Esophagus muscularis mucosa (tissue), 4 donors: ENCODE measurements around the gene CMTM2. TPM values are rescaled to one million over a fixed set of nuclear protein-coding genes. Genes with fewer than 3 reads are reported as not detected.

Source experiments
- DNase-seq: peaks from one replicate; pipeline ENCODE4 v3.0.0-alpha.2; 2017; ENCODE audit errors: extremely low spot score
- H3K27ac ChIP-seq, 4 donors: fragments of 200-600 bp; sonication (generic); replicated peaks in 1 of 4; 1 replicate in 3 of 4; 2 replicates in 1 of 4; pipeline ENCODE4 v1.5.1; 2016 to 2019; ENCODE audit warnings: mild to moderate bottlenecking in 1 of 4
- H3K27me3 ChIP-seq, 4 donors: fragments of 200-600 bp; sonication (generic); one replicate each; pipeline versions ENCODE4 v1.5.1 to v1.6.0; 2016 to 2019
- H3K36me3 ChIP-seq, 4 donors: fragments of 200-600 bp; sonication (generic); one replicate each; pipeline ENCODE4 v1.5.1; 2016 to 2019
- H3K4me1 ChIP-seq, 4 donors: fragments of 200-600 bp; sonication (generic); one replicate each; pipeline ENCODE4 v1.5.1; 2016 to 2019
- H3K4me3 ChIP-seq, 4 donors: fragments of 200-600 bp; sonication (generic); 1 replicate in 2 of 4; 2 replicates in 2 of 4; pipeline ENCODE4 v1.5.1; 2016 to 2019; ENCODE audit warnings: mild to moderate bottlenecking in 4 of 4, moderate library complexity in 1 of 4
- H3K9me3 ChIP-seq, 4 donors: fragments of 200-600 bp; sonication (generic); 1 replicate in 3 of 4; 2 replicates in 1 of 4; pipeline ENCODE4 v1.5.1; 2016 to 2019
- EP300 ChIP-seq: sonication (generic); formaldehyde crosslinking; IDR thresholded peaks from one replicate; pipeline ENCODE4 v1.6.1; 2017; ENCODE audit warnings: antibody characterized with exemption
- POLR2A ChIP-seq: fragments of 450-650 bp; IDR thresholded peaks from one replicate; pipeline ENCODE4 v1.6.1; 2017; ENCODE audit warnings: antibody characterized with exemption, moderate library complexity, mild to moderate bottlenecking, low read depth
- POLR2AphosphoS5 ChIP-seq, 2 donors: sonication (generic); formaldehyde crosslinking; IDR thresholded peaks; one replicate each; pipeline ENCODE4 v1.6.1; 2017; ENCODE audit warnings: antibody characterized with exemption in 2 of 2
- WGBS: methylation state at CpG from one replicate; pipeline ENCODE4 v1.1.5; 2018; 5-methylcytosine and 5-hydroxymethylcytosine counted together
- intact Hi-C: fragments of 100-400 bp; cut with DNase I; formaldehyde crosslinking; loops from one replicate; pipeline ENCODE4 v1.15.1; 2023
- total RNA-seq, 4 donors: library from RNA; depleted of rRNA; stranded (reverse); fragments of >200 nt; gene quantifications; one replicate each; pipeline versions ENCODE4 v1.1.0 to v1.2.1, GENCODE V29; 2016
- TF ChIP-seq, protein P1 (sequence below), 3 experiments: fragments of 200-600 bp in 2 of 3; fragments of 450-650 bp in 1 of 3; sonication (generic) in 2 of 3; IDR thresholded peaks; one replicate each; pipeline ENCODE4 v1.5.1; 2017 to 2019; ENCODE audit warnings: antibody characterized with exemption in 3 of 3, mild to moderate bottlenecking in 2 of 3, moderate library complexity in 1 of 3

CMTM2 gene
- total RNA-seq, 4 donors from 2014 or later: 1.8 TPM; not detected in 3

DNA sequence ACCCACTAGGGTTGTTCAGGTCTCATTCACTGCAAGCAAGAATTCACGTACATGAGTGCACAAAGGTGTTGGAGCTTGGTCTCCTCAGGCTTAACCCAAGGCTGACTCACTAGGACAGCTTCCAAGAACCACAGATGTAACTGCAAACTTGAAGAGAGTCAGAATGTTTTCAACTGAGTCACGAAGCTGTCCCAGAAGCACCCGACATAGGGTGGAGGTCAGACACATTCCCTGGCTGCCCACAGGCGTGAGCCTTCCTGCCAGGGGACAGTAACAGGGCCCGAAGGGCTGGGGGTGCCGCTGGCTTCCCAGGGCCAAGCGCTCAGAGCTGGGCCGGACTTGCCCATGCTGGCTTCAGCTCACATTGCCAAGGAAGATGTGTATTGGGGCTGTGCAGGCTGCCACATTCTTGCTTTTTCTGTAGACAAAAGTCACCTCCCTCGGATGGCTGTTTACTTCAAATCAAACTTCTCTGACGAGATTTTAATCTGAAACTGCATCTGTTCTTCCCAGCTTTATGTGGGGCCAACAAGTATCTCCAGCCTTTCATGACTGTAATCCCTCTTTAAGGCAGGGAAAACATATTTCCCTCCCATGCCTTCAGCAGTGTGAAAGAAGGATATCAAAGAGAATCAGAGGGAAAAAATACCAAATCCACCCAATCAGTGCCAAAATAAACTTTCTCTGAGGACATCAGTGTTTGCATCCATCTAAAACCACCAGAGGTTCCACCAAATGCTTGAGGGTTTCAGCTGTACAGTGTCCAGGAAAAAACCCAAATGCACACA lies 39.5 kb downstream of the CMTM2 start:
- Histone ChIP-seq H3K27me3 (no peaks in the 10 kb centered on the region), H3K9me3 (no peaks in the 10 kb centered on the region), H3K27ac (peak overlapping the region in 2 of 4 donors; percentile 34), H3K36me3 (peaks cover 7 to 44% (median 21%) of the 10 kb centered on the region in 4 donors), H3K4me3 (no peak overlapping the region), H3K4me1 (peaks cover 6 to 17% (median 12%) of the 10 kb centered on the region in 4 donors)
- WGBS: 66% methylated on average over 10 of the region's 10 CpGs
- TF ChIP-seq POLR2AphosphoS5 (IDR thresholded peaks at IDR 0.05): peak in 1 of 2 donors; percentile 31
- TF ChIP-seq, protein P1, sequence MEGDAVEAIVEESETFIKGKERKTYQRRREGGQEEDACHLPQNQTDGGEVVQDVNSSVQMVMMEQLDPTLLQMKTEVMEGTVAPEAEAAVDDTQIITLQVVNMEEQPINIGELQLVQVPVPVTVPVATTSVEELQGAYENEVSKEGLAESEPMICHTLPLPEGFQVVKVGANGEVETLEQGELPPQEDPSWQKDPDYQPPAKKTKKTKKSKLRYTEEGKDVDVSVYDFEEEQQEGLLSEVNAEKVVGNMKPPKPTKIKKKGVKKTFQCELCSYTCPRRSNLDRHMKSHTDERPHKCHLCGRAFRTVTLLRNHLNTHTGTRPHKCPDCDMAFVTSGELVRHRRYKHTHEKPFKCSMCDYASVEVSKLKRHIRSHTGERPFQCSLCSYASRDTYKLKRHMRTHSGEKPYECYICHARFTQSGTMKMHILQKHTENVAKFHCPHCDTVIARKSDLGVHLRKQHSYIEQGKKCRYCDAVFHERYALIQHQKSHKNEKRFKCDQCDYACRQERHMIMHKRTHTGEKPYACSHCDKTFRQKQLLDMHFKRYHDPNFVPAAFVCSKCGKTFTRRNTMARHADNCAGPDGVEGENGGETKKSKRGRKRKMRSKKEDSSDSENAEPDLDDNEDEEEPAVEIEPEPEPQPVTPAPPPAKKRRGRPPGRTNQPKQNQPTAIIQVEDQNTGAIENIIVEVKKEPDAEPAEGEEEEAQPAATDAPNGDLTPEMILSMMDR (IDR thresholded peaks at IDR 0.05): no peak
- DNase-seq: no peak
- intact Hi-C loops: no loop called here

DNA sequence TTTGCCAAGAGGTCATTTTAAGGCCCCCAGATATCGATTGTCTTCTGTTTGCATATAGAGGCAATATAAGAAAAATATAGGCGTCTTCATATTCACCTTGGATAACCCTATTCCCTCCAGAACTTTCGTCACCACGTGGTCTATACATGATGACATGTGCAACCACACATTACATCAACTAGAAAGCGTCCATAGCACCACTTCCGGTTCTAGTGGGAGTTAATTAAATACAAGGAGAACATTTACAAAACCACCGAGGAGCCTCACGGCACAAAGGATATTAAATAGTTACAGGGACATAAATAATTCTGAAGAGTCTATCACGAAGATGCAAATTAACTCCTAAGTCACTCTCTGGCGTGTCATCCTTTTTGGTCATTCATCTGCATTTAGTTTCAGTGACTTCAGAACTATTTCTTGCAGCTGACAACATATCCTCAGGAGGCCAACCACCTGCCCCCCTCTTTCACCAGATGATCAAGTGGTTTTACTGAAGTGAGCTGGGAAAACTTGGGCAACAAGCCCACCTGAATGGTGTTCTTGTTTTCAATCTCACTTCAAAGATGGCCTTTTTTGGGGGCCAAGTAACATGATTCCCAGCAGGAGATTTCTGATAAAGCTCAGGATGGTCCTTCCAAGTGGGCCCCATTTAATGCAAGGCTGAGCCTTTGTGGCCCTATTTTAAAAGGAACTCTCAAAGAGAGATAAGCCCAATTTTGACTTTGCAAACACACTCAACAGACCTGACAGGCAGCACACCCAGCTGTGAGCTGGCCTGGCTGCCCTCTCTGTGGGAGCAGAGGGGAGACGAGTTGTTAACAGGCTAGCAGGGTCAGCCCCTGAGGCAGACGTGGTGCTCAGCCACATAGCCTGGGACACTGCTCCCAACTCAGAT lies 40.5 kb downstream of the CMTM2 start:
- no peak for TF ChIP-seq POLR2AphosphoS5 (IDR thresholded peaks at IDR 0.05)
- TF ChIP-seq, protein P1 (IDR thresholded peaks at IDR 0.05): no peak
- no peak for TF ChIP-seq EP300
- no peak for TF ChIP-seq POLR2A
- Histone ChIP-seq H3K9me3 (no peaks in the 10 kb centered on the region), H3K27me3 (no peaks in the 10 kb centered on the region), H3K36me3 (peaks cover 3 to 34% (median 15%) of the 10 kb centered on the region in 4 donors), H3K4me1 (peaks cover 6 to 17% (median 12%) of the 10 kb centered on the region in 4 donors), H3K27ac (no peak overlapping the region), H3K4me3 (no peak overlapping the region)
- WGBS: 82% methylated on average over 12 of the region's 12 CpGs
- no peak for DNase-seq
- intact Hi-C loops: no loop called here

DNA sequence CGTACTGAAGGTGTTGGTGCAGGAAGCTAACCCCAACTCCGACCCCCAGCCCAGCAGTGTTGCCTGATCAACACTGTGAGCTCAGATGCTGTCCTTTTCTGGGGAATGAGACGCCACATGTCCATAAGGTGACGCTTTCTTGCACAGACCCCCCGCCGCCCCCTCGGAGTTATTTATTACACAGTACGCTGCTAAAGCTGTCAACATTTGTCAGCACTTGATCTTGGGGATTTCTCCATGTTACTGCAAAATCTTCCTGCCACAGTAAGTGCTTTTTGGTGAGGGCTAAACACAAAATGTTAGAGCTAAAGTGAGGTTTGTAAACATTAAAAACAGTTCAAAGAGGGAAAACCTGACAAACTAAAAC lies 41.1 kb downstream of the CMTM2 start:
- intact Hi-C loops: no loop called here
- DNase-seq: no peak
- TF ChIP-seq POLR2AphosphoS5 (IDR thresholded peaks at IDR 0.05): no peak
- Histone ChIP-seq H3K27me3 (no peaks in the 10 kb centered on the region), H3K36me3 (peaks cover 2 to 30% (median 15%) of the 10 kb centered on the region in 4 donors), H3K9me3 (no peaks in the 10 kb centered on the region), H3K27ac (no peak overlapping the region), H3K4me1 (peaks cover 6 to 17% (median 12%) of the 10 kb centered on the region in 4 donors), H3K4me3 (no peak overlapping the region)
- 88% methylated on average over 8 of the region's 8 CpGs for WGBS

DNA sequence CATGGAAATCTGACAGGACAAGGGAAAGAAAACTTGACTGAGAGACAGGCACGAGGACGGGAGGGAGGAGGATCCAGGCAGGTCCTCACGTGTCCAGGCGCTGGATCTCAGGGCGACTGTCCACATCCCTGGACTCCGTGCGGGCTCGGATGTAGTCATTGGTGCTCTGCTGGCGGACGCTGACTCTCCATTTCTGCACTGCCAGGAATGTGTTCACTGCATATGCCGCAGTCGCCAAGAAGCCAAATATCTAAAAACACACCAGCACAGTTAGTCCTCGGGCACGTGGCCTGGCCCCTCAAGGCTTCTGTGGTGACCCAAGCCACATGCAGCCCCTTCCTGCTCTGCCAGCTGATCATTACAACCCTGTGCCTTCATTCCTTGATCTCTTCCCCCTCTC lies 42.7 kb downstream of the CMTM2 start:
- DNase-seq: no peak
- no peak overlapping the region for H3K27ac ChIP-seq
- H3K4me1 ChIP-seq: peaks cover 6 to 17% (median 12%) of the 10 kb centered on the region in 4 donors
- 91% methylated on average over 14 of the region's 14 CpGs for whole genome bisulfite sequencing
- intact Hi-C loops: no loop called here
- H3K4me3 ChIP-seq: no peak overlapping the region
- no peaks in the 10 kb centered on the region for H3K27me3 ChIP-seq
- peaks cover 0 to 27% (median 15%) of the 10 kb centered on the region in 4 donors for H3K36me3 ChIP-seq
- TF ChIP-seq, protein P1 (IDR thresholded peaks at IDR 0.05): no peak
- TF ChIP-seq EP300 (no peak), POLR2A (no peak), POLR2AphosphoS5 (IDR thresholded peaks at IDR 0.05) (no peak)
- H3K9me3 ChIP-seq: no peaks in the 10 kb centered on the region

DNA sequence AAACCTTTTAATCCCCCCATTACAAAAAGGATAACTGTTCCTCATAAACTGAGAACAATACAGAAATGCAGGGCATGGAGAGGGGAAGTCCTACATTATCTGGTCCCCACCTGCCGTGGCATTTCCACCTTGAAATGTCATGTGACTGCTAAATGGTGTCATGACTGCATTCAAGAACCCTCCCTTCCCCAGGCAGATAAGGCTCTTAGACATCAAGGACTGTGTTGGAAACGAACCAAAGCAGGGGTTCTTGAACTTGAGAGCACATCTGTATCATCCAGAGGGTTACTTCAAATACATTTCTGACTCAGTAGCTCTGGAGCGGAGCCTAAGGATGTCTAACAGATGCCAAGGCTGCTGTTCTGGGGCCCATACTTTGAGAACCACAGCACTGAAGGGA lies 43.6 kb downstream of the CMTM2 start:
- H3K27me3 ChIP-seq: no peaks in the 10 kb centered on the region
- H3K9me3 ChIP-seq: no peaks in the 10 kb centered on the region
- intact Hi-C loops: no loop called here
- H3K36me3 ChIP-seq: peaks cover 0 to 27% (median 15%) of the 10 kb centered on the region in 4 donors
- no peak overlapping the region for H3K27ac ChIP-seq
- 84% methylated on average over 3 of the region's 3 CpGs for WGBS
- no peak for DNase-seq
- TF ChIP-seq, protein P1 (IDR thresholded peaks at IDR 0.05): no peak
- TF ChIP-seq EP300 (no peak), POLR2A (no peak), POLR2AphosphoS5 (IDR thresholded peaks at IDR 0.05) (no peak)
- peaks cover 6 to 17% (median 11%) of the 10 kb centered on the region in 4 donors for H3K4me1 ChIP-seq
- H3K4me3 ChIP-seq: no peak overlapping the region
